WTC11 (cell line): Measurements from ENCODE around the gene THSD8. TPM values are rescaled to one million over a fixed set of nuclear protein-coding genes. Genes with fewer than 3 reads are reported as not detected.

Source experiments
- ATAC-seq: fragments of 200-7000 bp; cut with Tn5 transposase; 2 replicates; pipeline ENCODE4 v1.10.0; 2021; ENCODE audit warnings: mild to moderate bottlenecking, moderate library complexity
- CTCF ChIA-PET: fragments of 300-600 bp; sonication (Branson Sonifier 250); formaldehyde crosslinking; loops from one replicate; lab custom pipeline; 2021; ENCODE audit warnings: antibody characterized with exemption; lab: Charles Lee
- POLR2A ChIA-PET: fragments of 350-600 bp; sonication (Branson Sonifier 250); formaldehyde crosslinking; loops from one replicate; lab custom pipeline; 2021; ENCODE audit warnings: antibody characterized with exemption; lab: Charles Lee
- DNase-seq: peaks from one replicate; pipeline ENCODE4 v3.0.0; 2021; ENCODE audit warnings: low spot score
- H3K27ac Mint-ChIP-seq: 2 replicates; pipeline ENCODE4 v1.8.0; 2021; ENCODE audit warnings: mixed read lengths
- H3K27me3 Mint-ChIP-seq: 2 replicates; pipeline ENCODE4 v1.8.0; 2021; ENCODE audit warnings: low read depth, mild to moderate bottlenecking, moderate library complexity, mixed read lengths
- H3K36me3 Mint-ChIP-seq: 2 replicates; pipeline ENCODE4 v1.8.0; 2021; ENCODE audit warnings: mixed read lengths
- H3K4me1 Mint-ChIP-seq: 2 replicates; pipeline ENCODE4 v1.8.0; 2022; ENCODE audit warnings: mixed read lengths
- H3K4me3 Mint-ChIP-seq: 2 replicates; pipeline ENCODE4 v1.8.0; 2021; ENCODE audit warnings: mild to moderate bottlenecking, moderate library complexity, mixed read lengths
- H3K9me3 Mint-ChIP-seq: 2 replicates; pipeline ENCODE4 v1.8.0; 2021; ENCODE audit warnings: mixed read lengths
- ELF4 ChIP-seq: sonication (generic); formaldehyde crosslinking; IDR thresholded peaks from 2 replicates; pipeline ENCODE4 v1.8.1; 2022; ENCODE audit warnings: low read depth, mild to moderate bottlenecking, moderate library complexity, missing genetic modification reagents
- EMX1 ChIP-seq: fragments of 250-450 bp; sonication (Bioruptor Pico); IDR thresholded peaks from 2 replicates; pipeline ENCODE4 v1.8.0; 2021; ENCODE audit warnings: mild to moderate bottlenecking
- FOXK1 ChIP-seq: sonication (generic); formaldehyde crosslinking; IDR thresholded peaks from 2 replicates; pipeline ENCODE4 v1.8.0; 2022; ENCODE audit warnings: mild to moderate bottlenecking, moderate library complexity, missing genetic modification reagents
- GABPB1 ChIP-seq: sonication (generic); formaldehyde crosslinking; IDR thresholded peaks from 2 replicates; pipeline ENCODE4 v1.8.1; 2023; ENCODE audit warnings: mild to moderate bottlenecking, missing genetic modification reagents
- GRHL2 ChIP-seq: fragments of 250-450 bp; sonication (Bioruptor Pico); IDR thresholded peaks from 2 replicates; pipeline ENCODE4 v1.8.0; 2022; ENCODE audit warnings: mild to moderate bottlenecking, moderate library complexity; ENCODE audit not compliant: insufficient replicate concordance, severe bottlenecking
- NFE2L1 ChIP-seq: sonication (generic); formaldehyde crosslinking; IDR thresholded peaks from 2 replicates; pipeline ENCODE4 v1.8.1; 2023; ENCODE audit warnings: missing genetic modification reagents
- TEAD1 ChIP-seq: sonication (generic); formaldehyde crosslinking; IDR thresholded peaks from 2 replicates; pipeline ENCODE4 v1.8.0; 2022; ENCODE audit warnings: mild to moderate bottlenecking, missing genetic modification reagents
- ZNF121 ChIP-seq: sonication (generic); formaldehyde crosslinking; IDR thresholded peaks from 2 replicates; pipeline ENCODE4 v1.8.0; 2023; ENCODE audit warnings: missing genetic modification reagents
- ZNF232 ChIP-seq: sonication (generic); formaldehyde crosslinking; IDR thresholded peaks from 2 replicates; pipeline ENCODE4 v1.8.0; 2022; ENCODE audit warnings: mild to moderate bottlenecking, missing genetic modification reagents
- ZNF423 ChIP-seq: fragments of 250-450 bp; sonication (Bioruptor Pico); IDR thresholded peaks from 2 replicates; pipeline ENCODE4 v2.1.2; 2022; ENCODE audit warnings: mild to moderate bottlenecking, moderate library complexity
- total RNA-seq: library from RNA; stranded (reverse); gene quantifications from 3 replicates; pipeline ENCODE4 v1.2.3, GENCODE V29; 2021
- TF ChIP-seq, protein P1 (sequence below): fragments of 250-450 bp; sonication (Bioruptor Pico); conservative IDR thresholded peaks from 2 replicates; pipeline ENCODE4 v1.9.0; 2021; ENCODE audit warnings: mild to moderate bottlenecking
- TF ChIP-seq, protein P2 (sequence below): sonication (generic); formaldehyde crosslinking; IDR thresholded peaks from 2 replicates; pipeline ENCODE4 v1.8.1; 2022; ENCODE audit warnings: mild to moderate bottlenecking, missing genetic modification reagents, moderate library complexity, borderline replicate concordance
- TF ChIP-seq, protein P3 (sequence below): sonication (generic); formaldehyde crosslinking; IDR thresholded peaks from 2 replicates; pipeline ENCODE4 v1.8.0; 2023; ENCODE audit warnings: mild to moderate bottlenecking, missing genetic modification reagents
- TF ChIP-seq, protein P4 (sequence below): sonication (generic); formaldehyde crosslinking; conservative IDR thresholded peaks from 2 replicates; pipeline ENCODE4 v1.8.1; 2022; ENCODE audit warnings: mild to moderate bottlenecking, missing genetic modification reagents
- TF ChIP-seq, protein P5 (sequence below): sonication (generic); formaldehyde crosslinking; IDR thresholded peaks from 2 replicates; pipeline ENCODE4 v1.8.1; 2023; ENCODE audit warnings: mild to moderate bottlenecking, missing genetic modification reagents, moderate library complexity
- TF ChIP-seq, protein P6 (sequence below): sonication (generic); formaldehyde crosslinking; IDR thresholded peaks from 2 replicates; pipeline ENCODE4 v1.8.0; 2022; ENCODE audit warnings: missing genetic modification reagents
- TF ChIP-seq, protein P7 (sequence below): fragments of 250-450 bp; sonication (Bioruptor Pico); IDR thresholded peaks from 2 replicates; pipeline ENCODE4 v2.1.2; 2022; ENCODE audit warnings: mild to moderate bottlenecking, moderate library complexity

THSD8 gene
- total RNA-seq, 1 experiment from 2014 or later: 30.1 TPM

DNA sequence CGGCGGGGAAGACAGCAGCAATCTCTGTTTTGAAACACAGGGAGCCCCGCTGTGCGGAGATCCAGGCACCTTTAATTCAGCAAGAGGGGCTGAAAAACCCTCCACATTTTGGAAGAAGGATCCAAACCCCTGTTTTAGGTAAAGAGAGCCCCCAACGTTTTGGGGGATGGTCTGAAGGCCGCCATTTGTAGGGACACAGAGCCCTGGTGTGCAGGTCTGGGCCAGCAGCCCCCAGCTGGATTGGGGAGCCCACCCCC lies 23.0 kb upstream of the THSD8 start:
- peaks cover 25% of the 10 kb centered on the region for H3K4me1 Mint-ChIP-seq
- no peaks in the 10 kb centered on the region for H3K9me3 Mint-ChIP-seq
- ChIA-PET CTCF (interaction anchor here (0.6 to 7.7 kb wide), 21 partner anchors 9 to 112 kb away, joined by 3 to 136 read pairs (median 9); partner anchors contain the start of genes GCDH, GET3, JUNB and RNASEH2A), POLR2A (interaction anchor here (1.0 to 3.0 kb wide), 6 partner anchors 9 to 56 kb away, joined by 3 to 29 read pairs (median 6); partner anchors contain the start of genes JUNB and RNASEH2A)
- no peak for ATAC-seq
- H3K36me3 Mint-ChIP-seq: peaks cover 4% of the 10 kb centered on the region
- peak overlapping the region; percentile 79 for H3K4me3 Mint-ChIP-seq
- TF ChIP-seq NFE2L1 (CRISPR knock-in tag): no peak
- TF ChIP-seq, protein P1, sequence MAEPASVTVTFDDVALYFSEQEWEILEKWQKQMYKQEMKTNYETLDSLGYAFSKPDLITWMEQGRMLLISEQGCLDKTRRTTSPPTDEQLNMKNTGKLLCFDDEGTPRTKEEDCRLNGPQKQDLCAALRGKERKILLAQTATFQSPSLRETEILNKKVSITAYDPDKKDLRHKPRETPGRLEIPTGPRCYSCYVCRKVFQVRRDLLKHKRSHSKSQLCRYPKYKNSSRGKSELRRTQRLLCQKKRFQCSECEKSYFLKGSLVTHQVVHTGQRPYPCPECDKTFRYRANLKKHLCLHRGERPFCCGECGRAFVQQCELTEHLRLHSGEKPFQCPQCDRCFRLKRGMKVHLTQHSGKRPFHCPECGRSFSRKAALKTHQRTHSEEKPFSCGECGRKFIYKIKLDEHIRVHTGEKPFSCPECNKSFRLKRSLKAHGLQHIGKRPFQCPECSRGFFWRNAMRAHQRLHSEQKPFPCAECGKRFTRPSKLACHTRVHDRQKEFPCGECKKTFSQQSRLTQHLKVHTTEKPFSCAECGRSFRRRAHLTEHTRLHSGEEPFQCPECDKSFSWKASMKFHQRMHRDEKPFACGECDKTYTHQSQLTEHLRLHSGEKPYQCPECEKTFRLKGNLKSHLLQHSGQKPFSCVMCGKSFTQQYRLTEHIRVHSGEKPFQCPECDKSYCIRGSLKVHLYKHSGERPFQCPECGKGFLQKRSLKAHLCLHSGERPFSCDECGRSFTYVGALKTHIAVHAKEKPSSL (CRISPR knock-in tag): no peak
- no peak for TF ChIP-seq ZNF121 (CRISPR knock-in tag)
- TF ChIP-seq FOXK1 (CRISPR knock-in tag): no peak
- H3K27ac Mint-ChIP-seq: peak overlapping the region; percentile 88; the same call in 1 of the 2 replicates
- no peak for DNase-seq
- H3K27me3 Mint-ChIP-seq: no peaks in the 10 kb centered on the region; the same call in 1 of the 2 replicates

DNA sequence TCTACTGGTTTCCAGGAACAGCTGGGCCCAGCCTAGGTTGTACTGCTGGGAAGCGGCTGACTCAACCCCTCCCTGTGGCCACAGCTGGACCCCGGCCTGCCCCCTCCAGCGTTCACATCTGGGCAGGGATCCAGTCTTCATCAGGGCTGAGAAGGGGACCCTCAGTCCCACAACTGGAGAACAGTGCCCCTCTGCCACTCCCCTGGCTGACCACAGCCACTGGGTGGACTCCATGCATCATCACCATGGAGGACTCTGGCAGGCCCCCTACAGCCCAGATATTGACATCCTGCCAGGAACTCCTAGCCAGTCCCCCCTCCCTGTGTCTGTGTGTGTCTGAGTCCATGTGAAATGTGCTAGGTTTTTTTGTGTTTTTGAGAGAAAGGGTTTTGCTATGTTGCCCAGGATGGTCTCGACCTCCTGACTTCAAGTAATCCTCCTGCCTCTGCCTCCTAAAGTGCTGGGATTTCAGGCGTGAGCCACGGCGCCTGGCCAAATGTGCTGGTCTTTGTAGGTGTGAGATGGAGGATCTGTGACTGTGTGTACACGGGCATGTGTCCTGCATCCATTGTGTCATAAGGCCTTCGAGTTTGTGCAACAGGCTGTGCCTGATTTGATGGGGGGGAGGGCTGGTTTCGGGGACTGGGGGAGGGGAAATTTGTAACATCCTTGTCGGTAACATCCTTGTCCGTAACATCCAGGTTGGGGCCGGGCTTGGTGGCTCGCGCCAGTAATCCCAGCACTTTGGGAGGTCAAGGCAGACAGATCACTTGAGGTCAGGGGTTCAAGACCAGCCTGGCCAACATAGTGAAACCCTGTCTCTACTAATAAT lies 22.5 kb upstream of the THSD8 start:
- no peaks in the 10 kb centered on the region for H3K9me3 Mint-ChIP-seq
- peak overlapping the region; percentile 79 for H3K4me3 Mint-ChIP-seq
- no peaks in the 10 kb centered on the region; the same call in 1 of the 2 replicates for H3K27me3 Mint-ChIP-seq
- TF ChIP-seq TEAD1: no peak
- no peak for TF ChIP-seq GRHL2 (CRISPR knock-in tag)
- TF ChIP-seq ZNF232 (CRISPR knock-in tag): no peak
- no peak for TF ChIP-seq ELF4 (CRISPR knock-in tag)
- TF ChIP-seq, protein P2, sequence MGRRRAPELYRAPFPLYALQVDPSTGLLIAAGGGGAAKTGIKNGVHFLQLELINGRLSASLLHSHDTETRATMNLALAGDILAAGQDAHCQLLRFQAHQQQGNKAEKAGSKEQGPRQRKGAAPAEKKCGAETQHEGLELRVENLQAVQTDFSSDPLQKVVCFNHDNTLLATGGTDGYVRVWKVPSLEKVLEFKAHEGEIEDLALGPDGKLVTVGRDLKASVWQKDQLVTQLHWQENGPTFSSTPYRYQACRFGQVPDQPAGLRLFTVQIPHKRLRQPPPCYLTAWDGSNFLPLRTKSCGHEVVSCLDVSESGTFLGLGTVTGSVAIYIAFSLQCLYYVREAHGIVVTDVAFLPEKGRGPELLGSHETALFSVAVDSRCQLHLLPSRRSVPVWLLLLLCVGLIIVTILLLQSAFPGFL (CRISPR knock-in tag): no peak
- TF ChIP-seq, protein P3, sequence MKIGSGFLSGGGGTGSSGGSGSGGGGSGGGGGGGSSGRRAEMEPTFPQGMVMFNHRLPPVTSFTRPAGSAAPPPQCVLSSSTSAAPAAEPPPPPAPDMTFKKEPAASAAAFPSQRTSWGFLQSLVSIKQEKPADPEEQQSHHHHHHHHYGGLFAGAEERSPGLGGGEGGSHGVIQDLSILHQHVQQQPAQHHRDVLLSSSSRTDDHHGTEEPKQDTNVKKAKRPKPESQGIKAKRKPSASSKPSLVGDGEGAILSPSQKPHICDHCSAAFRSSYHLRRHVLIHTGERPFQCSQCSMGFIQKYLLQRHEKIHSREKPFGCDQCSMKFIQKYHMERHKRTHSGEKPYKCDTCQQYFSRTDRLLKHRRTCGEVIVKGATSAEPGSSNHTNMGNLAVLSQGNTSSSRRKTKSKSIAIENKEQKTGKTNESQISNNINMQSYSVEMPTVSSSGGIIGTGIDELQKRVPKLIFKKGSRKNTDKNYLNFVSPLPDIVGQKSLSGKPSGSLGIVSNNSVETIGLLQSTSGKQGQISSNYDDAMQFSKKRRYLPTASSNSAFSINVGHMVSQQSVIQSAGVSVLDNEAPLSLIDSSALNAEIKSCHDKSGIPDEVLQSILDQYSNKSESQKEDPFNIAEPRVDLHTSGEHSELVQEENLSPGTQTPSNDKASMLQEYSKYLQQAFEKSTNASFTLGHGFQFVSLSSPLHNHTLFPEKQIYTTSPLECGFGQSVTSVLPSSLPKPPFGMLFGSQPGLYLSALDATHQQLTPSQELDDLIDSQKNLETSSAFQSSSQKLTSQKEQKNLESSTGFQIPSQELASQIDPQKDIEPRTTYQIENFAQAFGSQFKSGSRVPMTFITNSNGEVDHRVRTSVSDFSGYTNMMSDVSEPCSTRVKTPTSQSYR (CRISPR knock-in tag): no peak
- 0 out of 2 replicates have a peak, but pooled peaks have one; percentile 5 for TF ChIP-seq ZNF423 (CRISPR knock-in tag)
- TF ChIP-seq, protein P4, sequence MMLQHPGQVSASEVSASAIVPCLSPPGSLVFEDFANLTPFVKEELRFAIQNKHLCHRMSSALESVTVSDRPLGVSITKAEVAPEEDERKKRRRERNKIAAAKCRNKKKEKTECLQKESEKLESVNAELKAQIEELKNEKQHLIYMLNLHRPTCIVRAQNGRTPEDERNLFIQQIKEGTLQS (CRISPR knock-in tag): no peak
- 0 out of 2 replicates have a peak, but pooled peaks have one; percentile 56 for TF ChIP-seq ZNF121 (CRISPR knock-in tag)
- no peak for TF ChIP-seq EMX1 (CRISPR knock-in tag)
- TF ChIP-seq GABPB1 (CRISPR knock-in tag): peak; percentile 18; the same call in 1 of the 2 replicates
- TF ChIP-seq, all 79 proteins: peak for 3
- ChIA-PET POLR2A (interaction anchor here (2.5 to 3.0 kb wide), 2 partner anchors 13 to 17 kb away, joined by 12 to 29 read pairs; partner anchors contain the start of gene JUNB), CTCF (interaction anchor here (1.4 to 7.7 kb wide), 15 partner anchors 9 to 112 kb away, joined by 4 to 136 read pairs (median 15); partner anchors contain the start of genes GCDH, JUNB and RNASEH2A)
- Mint-ChIP-seq H3K36me3 (peaks cover 2% of the 10 kb centered on the region; the same call in 1 of the 2 replicates), H3K27ac (peak overlapping the region; percentile 58), H3K4me1 (peaks cover 23% of the 10 kb centered on the region)
- ATAC-seq: no peak
- DNase-seq: no peak

DNA sequence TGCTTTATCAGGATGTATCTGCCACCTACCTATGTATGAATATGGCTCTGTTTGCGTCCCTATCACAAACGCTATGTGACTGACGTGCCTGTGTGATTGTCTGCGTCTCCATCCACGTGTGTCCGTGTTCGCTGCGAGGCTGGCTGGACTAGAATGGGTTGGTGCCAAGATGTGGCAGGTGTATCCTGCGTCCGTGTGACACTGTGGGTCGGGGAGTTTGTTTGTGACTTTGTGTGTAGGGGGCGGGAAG lies 19.8 kb upstream of the THSD8 start:
- no peak for ATAC-seq
- H3K9me3 Mint-ChIP-seq: no peaks in the 10 kb centered on the region
- peak overlapping the region; percentile 92 for H3K27ac Mint-ChIP-seq
- TF ChIP-seq, protein P5, sequence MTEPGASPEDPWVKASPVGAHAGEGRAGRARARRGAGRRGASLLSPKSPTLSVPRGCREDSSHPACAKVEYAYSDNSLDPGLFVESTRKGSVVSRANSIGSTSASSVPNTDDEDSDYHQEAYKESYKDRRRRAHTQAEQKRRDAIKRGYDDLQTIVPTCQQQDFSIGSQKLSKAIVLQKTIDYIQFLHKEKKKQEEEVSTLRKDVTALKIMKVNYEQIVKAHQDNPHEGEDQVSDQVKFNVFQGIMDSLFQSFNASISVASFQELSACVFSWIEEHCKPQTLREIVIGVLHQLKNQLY (CRISPR knock-in tag): no peak
- TF ChIP-seq ZNF423 (CRISPR knock-in tag) (no peak), TEAD1 (no peak)
- TF ChIP-seq, protein P6, sequence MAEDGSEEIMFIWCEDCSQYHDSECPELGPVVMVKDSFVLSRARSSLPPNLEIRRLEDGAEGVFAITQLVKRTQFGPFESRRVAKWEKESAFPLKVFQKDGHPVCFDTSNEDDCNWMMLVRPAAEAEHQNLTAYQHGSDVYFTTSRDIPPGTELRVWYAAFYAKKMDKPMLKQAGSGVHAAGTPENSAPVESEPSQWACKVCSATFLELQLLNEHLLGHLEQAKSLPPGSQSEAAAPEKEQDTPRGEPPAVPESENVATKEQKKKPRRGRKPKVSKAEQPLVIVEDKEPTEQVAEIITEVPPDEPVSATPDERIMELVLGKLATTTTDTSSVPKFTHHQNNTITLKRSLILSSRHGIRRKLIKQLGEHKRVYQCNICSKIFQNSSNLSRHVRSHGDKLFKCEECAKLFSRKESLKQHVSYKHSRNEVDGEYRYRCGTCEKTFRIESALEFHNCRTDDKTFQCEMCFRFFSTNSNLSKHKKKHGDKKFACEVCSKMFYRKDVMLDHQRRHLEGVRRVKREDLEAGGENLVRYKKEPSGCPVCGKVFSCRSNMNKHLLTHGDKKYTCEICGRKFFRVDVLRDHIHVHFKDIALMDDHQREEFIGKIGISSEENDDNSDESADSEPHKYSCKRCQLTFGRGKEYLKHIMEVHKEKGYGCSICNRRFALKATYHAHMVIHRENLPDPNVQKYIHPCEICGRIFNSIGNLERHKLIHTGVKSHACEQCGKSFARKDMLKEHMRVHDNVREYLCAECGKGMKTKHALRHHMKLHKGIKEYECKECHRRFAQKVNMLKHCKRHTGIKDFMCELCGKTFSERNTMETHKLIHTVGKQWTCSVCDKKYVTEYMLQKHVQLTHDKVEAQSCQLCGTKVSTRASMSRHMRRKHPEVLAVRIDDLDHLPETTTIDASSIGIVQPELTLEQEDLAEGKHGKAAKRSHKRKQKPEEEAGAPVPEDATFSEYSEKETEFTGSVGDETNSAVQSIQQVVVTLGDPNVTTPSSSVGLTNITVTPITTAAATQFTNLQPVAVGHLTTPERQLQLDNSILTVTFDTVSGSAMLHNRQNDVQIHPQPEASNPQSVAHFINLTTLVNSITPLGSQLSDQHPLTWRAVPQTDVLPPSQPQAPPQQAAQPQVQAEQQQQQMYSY (CRISPR knock-in tag): no peak
- TF ChIP-seq, protein P7, sequence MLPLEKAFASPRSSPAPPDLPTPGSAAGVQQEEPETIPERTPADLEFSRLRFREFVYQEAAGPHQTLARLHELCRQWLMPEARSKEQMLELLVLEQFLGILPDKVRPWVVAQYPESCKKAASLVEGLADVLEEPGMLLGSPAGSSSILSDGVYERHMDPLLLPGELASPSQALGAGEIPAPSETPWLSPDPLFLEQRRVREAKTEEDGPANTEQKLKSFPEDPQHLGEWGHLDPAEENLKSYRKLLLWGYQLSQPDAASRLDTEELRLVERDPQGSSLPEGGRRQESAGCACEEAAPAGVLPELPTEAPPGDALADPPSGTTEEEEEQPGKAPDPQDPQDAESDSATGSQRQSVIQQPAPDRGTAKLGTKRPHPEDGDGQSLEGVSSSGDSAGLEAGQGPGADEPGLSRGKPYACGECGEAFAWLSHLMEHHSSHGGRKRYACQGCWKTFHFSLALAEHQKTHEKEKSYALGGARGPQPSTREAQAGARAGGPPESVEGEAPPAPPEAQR (CRISPR knock-in tag): no peak
- TF ChIP-seq, all 79 proteins: peak for 0
- DNase-seq: no peak
- POLR2A ChIA-PET: interaction anchor here (1.1 to 1.7 kb wide), 2 partner anchors 10 to 11 kb away, joined by 4 to 6 read pairs; partner anchors contain the start of gene JUNB
- Mint-ChIP-seq H3K4me1 (peaks cover 19% of the 10 kb centered on the region), H3K4me3 (peak overlapping the region; percentile 77), H3K36me3 (no peaks in the 10 kb centered on the region), H3K27me3 (no peaks in the 10 kb centered on the region; the same call in 1 of the 2 replicates)
- CTCF ChIA-PET: interaction anchor here (1.0 to 1.8 kb wide), 4 partner anchors 11 to 21 kb away, joined by 4 to 10 read pairs (median 6); no protein-coding TSS in a partner anchor
